ENCODE data around the gene USP2.
A peak's percentile ranks its signal among the peaks of the same experiment; 100 is the strongest.

USP2 gene

DNA sequence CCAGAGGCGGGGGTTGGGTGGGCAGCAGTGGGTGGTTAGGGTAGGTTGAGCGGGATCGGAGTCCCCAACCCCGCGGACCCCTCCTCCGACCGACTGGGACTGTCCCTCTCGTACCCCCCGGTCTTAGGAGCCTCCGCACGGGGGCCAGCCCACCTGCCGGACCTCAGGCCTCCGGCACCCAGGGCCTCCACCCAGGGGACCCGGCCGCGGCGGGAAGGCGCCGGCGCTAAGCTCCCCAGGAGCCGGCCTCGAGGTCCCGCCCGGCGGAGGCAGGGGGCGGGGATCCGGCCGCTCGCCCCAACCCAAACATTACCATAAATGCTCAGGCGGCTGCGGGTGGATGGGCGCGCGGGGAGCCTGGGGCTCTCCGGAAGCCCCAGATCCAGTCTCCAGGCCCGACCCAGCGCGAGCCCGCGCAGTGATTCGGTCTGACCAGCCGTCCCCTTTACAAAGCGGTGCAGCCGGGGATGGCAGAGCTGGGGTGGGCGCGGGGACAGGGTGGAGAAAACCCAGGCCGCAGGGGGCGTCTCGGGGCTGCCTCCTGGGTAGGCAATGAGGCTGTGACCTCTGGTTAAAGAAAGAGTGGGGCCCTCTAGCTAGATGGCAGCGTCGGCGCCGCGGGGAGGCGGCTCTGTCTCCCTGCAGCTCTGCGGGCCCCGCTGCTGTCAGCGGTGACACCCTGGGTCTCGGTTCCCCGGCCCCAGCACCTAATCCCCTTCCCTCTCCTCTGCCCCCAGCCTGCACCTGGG lies 60.5 kb downstream of the USP2 start:
- DNase-seq (ENCODE audit: low spot score): peak; percentile 60

DNA sequence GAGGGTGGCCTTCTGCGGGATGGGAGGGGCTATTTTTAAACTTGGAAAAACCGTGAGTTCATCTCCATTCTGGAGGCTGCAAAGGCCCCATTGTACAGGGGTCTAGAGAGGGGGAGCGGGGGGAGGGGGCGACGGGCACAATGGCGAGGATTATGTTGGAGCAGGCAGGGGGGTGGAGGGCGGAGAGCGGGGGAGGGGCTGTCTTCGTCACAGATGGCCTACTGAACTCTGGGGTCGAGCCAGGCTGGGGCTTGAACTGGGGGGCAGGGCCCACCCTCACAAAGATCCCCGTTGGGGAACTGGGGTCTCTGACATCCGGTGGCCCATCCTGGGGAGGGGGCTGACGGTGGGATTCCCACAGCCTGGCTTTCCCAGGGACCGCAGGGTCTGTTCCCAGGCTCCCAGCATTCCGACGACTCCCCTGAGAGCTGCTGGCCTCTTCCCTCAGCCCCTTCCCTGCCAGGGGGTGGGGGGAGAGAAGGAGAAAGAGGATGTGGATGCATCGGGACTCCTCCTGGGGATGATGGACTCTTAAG lies 61.2 kb downstream of the USP2 start:
- DNase-seq (ENCODE audit: low spot score): no peak

DNA sequence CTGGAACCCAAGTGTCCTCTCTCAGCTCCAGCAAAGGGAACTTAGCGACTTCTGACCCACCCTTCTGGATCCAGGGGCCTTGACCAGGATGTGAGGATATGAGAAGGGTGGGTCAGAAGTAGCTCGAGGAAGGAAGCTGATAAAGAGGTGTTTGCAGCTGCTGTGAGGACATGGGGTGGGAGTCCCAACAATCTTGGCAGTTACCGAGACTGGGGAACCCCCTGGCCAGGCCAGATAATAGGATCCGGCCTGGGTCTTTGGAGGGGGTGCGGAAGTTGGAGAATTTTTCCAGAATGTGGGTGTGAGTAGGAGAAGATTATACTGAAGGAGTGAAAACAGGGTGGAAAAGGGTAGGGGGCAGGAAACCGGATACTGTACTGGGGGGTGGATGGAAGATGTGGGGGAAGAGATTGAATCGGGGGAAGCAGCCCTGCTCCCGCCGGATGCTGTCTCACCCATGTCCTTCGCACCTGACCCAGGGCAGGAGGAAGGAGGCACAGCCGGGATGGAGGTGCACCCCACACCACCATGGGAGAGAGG lies 61.7 kb downstream of the USP2 start:
- no peak for DNase-seq (ENCODE audit: low spot score)

DNA sequence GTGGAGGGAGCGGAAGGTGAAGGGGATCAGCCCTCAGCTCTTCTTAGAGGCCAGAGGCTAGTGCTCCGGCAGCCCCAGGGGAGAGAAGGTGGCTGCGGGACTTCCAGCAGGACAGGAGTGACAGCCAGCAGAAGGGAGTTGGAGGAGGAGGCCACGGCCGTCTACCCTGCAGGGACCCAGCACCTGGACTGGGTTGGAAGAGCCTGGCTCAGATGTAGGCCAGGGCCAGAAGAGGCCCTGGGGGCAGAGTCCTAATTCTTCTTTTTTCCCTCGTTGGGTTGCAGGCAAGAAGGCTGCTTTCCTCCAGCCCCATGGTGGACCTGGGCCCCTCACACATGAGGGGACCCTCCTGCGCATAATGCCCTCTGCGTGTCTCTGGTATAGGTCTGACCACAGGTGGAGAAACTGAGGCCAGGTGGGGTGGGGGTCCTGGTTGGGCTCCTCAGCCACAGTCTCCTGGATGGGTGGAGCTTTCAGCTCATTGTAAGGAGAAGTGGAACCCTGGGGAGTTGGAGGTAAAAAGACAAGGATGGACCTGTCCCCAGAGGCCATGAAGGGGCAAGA lies 62.3 kb downstream of the USP2 start:
- no peak for DNase-seq (ENCODE audit: low spot score)

DNA sequence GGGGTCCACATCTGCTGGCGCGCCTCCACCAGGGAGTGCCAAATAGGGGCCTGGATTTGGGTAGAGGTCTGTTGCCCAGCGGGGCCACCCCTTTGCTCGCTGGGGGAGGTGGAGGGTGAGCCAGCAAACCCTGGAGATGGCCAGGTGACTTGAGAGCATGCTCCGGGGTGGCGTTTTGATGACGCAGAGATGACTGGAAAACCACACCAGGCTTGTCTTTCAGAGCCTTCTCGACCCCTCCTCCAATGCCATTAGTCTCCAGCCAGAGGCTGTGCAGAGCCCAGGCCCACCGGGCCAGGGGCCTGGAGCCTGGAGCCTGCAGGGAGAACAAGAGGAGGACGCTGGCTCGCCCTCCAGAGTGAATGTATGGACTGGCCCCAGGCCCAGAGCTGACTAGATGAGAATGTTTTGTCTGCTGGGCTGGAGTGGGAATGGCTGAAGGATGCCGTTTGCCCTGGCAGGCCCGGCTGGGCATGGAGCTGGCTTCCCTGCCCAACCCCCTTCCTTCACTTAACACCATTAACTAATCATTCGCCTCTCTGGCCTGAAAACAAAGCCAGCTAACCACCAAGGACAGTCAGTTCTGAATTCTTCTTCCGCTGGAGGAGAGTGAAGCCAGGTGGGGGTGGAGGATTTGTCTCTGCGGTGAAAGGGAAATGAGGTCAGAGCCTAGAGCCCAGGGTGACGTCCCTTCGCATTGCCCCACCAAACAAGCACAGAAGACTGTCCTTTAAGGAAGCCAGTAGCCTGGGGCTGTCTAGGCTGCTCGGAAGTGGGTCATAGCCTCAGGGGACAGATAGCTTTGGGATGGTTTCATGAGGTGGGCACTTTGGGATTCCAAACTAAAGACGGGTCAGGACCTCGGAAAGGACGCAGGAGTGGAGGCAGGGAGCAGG lies 63.0 kb downstream of the USP2 start:
- peak; percentile 67 for DNase-seq (ENCODE audit: low spot score)

DNA sequence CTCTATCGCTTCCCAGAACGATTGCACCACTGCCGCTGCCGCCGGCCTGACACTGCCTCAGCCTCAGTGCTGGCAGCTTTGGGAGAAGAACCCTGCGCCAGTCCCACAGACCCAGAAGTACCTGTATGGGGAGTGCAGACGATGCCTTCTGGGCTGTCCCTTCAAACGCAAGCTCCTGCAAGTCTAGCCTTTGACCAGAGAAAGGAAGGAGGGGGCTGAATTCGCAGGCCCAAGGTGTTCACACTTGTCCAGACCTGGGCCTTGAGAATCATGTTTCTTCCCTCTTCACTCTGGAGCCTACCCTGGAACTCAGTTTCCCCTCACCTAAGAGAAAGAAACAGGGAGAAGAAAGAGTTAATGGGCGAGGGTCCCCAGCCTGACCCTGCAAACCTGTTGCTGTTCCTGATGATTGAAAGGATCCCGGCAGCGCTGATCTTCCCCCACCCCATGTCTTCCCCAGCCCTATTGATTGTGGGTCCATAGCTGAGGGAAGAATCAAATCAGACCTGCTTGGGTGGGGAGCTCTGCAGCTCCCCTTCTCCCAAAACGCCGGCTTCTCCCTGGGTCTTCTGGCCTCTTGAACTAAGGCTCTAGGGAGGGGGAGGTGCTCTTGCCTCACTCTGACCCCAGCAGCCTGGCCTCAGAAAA lies 63.8 kb downstream of the USP2 start:
- DNase-seq (ENCODE audit: low spot score): peak; percentile 56

DNA sequence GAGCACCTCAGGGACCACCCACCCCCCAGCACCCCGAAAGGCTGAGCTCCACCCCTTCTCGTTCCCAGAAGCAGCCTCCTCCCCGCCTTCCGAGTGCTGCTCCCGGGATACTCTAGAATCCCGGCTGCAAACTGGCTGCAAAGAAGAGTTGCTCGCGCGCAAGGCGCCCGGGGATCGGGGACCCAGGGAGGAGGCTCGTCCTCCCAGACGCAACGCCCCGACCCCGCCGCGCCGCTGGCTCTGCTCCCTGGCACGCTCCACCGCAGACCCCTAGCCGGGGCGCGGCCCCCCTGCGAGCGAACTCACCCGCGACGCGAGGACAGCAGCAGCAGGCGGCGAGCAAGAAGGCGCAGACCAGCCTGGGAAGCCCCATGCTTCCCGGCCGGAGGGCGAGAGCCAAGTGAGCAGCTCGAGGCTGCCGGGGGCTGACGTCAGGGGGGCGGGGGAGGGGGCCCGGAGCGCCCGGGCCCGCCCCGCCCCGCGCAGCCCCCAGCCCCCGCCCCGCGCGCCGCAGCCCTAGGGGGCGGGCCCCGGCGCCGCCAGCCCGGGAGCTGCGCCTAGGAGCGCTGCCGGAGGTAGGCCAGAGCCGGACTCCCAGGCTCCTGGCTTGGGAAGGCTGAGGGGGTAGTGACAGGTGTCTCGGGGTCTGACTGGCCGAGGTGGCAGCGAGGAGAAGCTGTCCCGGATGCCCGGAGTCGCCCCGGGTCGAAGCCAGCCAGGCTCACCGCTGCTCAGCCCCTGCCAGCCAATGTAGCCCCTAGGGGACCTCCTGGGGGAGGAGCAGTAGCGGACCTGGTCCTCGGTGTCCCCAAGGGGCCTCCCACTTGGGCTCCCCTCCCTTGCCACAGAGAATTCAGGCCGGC lies 64.5 kb downstream of the USP2 start, which contains the start of gene MCAM:
MCAM (minus strand) TSS at position 402 of the 863 bp plus-strand sequence; CDS start at position 373, 29 bp downstream.
- DNase-seq (ENCODE audit: low spot score): no peak

DNA sequence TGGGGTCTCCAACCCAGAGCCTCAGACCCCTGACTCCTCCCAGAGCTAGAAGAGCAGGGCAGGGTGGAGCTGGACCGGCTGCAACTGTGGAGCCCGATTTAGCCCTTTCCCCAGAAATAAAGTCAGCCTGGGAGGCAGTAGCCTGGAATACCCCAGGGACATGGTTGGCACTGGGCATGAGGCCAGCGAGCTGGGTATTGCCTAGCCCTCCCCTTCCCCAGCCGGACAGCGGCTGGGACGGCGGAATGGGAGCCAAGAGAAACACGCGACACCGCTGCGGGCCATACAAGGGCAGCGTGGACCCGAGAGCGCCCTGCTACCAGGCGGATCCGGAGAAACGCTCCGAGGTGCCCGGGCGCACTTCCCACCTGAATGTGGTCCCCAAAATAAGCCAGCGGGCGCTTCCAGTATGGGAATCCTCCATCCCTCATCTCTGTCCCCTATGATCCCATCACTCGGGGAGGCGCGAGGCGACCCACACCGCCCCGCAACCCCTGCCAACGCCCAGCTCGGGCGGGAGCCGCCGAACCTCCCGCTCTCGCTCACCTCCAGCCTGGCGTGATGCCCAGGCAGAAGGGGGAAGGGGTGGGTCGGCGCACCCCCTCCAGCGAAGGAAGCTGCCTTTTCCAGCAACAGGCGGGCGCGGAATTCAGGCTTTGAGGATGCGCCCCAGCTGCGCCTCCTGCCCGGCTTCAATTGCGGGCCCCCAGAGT lies 65.3 kb downstream of the USP2 start:
- peak; percentile 63 for DNase-seq (ENCODE audit: low spot score)

DNA sequence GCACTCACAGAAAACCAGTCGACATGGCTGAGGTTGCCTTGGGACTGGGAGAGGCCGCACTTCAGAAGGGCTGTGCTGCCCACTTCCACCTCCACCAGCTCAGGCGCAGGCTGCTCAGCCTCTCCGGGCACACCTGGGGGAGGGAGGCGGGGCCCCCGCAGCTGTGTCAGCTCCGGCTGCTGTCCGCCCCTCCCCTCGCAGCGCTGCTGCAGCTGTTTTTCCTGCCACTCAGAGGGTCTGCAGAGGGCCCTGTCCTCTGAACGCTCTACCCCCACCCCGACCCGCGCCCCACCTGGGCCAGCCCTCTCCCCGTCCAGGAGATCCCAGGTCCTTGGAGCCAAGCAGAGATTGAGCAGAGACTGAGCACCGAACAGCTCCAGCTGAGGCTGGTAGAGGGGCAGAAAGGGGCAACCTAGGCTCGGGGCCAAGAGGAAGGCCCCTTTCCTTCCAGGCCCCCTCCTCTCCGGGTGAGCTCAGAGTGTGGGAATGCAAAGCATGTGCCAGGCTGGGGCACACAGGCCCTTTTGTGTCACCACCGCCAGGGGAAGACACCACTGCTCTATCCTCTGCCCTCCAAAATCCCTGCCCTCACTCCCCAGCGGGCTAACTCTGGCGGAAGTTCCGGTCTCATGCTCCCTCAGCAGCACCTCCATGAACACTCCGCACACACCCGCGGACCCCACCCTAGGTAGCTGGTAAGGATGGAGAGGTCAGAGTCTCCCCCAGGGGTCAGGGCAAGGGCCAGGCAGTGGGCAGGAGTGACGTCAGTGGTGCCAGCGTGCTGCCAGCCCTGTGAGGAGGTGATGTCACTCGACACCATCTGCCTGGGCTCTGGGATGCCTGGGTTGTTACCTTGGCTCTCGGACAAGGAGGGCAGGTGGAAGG lies 66.1 kb downstream of the USP2 start:
- peak; percentile 79 for DNase-seq (ENCODE audit: low spot score)

DNA sequence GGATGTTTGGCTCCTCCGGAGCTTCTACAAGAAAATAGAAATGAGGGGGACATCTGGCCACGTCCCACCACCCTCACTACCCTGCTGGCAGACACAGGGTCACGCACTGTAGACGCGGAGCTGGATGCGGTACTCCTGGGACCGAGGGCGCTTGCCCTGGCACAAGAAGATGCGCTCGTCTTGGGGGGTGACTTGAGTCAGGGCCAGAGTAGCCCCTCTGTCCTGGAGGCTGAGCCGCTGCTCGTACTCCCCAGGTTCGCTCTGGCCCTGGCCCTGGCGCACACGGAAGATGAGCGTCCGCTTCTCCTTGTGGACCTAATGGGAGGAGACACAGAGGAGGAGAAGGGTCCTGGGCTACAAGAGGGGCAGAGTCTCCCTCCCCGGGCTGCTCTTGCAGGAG lies 66.8 kb downstream of the USP2 start:
- DNase-seq (ENCODE audit: low spot score): no peak

DNA sequence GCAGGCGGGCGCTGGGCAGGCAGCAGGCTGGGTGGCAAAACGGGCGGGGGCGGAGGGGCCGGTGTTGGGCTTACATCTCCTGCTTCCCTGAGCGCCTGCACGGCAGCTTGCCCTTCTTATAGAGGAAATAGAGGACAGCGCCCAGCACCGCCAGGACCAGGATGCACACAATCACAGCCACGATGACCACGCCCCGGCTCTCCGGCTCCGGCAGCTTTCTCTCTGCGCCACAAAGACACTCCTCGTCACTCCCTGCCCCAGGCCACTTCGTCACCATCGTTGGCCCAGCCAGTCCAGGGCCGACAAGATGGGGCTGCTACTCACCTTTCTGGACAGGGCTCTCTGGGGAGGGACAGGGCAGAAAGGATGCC lies 70.8 kb downstream of the USP2 start:
- DNase-seq (ENCODE audit: low spot score): no peak

DNA sequence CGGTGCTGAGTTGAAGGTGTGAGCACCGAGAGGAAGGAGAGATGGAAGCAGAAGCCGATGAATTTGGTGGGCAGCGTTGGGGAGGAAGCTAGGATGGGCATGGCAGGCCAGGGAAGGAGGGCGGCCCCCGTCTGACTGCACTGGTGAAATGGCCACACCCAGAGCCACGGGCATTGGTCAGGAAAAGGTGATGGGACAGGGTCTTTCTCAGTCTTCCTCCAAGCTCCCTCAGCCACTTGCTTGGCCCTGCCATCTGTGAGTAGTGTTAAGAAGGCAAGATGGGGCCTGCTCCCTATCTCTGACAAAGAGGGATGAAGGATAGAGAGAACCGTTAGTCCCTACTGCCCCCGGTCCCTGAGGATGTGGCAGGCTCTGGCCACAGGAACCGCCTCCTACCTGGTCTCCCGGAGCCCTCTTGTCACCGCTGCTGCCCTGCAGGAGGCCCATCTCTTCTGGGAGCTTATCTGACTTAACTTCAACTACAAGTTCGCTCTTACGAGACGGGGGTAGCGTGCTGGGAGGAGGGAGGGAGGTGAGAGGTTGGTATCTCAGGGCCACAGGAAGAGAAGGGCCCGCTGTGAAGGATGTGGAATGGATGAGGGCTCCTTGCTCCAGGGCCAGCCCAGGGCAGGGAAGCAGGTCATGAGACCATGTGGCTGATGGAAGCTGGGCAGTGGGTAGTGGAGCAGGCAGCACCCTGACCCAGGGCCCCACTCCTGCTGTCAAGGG lies 71.4 kb downstream of the USP2 start:
- no peak for DNase-seq (ENCODE audit: low spot score)

DNA sequence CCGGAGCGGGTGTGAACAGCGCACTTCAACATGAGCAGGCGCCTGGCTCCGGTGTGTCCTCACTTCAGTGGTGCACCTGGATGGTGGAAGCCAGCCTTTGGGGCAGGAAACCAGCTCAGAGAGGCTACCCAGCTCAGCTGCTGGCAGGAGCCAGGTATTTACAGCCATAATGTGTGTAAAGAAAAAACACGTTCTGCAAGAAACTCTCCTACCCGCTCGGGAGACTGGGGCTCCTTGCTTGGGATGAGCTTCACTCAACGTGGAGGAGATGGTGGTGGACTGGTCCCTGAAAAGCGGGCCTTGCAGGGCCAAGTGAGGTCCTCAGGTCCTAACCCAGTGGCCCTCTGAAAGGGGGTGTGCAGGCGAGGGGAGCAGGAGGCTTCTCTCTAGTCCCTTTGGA lies 72.1 kb downstream of the USP2 start:
- DNase-seq (ENCODE audit: low spot score): no peak

DNA sequence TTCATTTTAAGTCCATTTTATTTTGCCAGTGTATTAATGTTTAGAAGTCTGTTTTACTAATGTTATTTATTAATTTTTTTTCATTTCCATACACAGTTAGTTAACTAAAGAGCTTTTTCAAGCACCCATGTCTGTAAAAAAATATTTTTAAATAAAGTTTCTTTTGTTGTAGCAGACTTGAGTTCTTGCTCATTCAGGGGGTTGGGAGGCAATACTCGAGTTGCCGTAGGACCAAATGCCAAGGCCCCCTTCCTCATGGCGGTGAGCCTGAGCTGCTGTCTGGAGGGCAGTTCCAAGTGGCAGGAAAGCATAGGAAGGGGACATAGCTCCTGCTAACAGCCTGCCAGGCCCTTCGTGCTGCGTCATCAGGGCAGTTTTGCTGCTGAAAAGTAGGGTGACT lies 73.5 kb downstream of the USP2 start:
- no peak for DNase-seq (ENCODE audit: low spot score)

DNA sequence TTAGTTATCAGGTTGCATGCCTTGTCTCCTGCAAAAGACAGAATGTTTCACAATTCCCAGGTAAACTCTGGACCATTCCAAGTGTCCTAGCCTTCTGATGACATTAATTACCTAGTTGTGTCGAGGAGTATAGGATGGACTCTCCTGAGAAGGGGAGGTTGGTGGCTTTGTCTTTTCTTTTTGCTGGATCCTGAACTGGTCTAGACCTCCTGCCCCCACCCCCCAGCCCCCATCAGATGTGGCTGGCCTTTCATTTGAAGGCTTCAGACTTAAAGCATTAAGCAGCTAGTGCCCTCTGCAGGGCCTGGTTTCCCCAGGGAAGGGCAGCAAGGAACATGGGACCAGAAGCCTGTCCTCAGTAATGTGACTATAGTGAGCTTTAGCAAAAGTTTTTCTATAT lies 74.3 kb downstream of the USP2 start:
- peak; percentile 59 for DNase-seq (ENCODE audit: low spot score)

DNA sequence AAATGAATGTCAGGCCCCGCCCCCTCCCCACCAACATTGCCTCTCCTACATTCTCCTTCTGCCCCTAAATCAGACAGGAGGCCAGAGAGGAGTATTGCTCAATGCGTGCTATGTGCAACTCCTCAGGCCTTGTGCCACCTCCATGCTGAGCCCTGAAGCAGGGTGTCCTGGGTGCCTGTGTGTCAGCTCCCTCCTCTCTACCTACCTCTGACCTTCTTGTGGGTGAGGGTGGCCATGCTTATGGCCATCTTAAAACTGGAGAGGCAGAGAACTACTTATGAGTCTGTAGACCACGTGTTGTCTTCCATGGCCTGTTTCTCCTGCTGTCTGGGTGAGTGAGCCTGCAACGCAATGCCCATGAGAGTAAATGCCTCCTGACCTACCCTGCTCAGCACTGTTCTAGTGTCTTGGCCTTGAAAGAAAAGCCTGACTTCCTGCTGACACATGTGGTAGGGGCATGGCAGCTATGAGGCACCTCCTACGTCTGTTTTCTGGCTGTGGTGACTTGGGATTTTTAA lies 75.1 kb downstream of the USP2 start:
- DNase-seq (ENCODE audit: low spot score): no peak

DNA sequence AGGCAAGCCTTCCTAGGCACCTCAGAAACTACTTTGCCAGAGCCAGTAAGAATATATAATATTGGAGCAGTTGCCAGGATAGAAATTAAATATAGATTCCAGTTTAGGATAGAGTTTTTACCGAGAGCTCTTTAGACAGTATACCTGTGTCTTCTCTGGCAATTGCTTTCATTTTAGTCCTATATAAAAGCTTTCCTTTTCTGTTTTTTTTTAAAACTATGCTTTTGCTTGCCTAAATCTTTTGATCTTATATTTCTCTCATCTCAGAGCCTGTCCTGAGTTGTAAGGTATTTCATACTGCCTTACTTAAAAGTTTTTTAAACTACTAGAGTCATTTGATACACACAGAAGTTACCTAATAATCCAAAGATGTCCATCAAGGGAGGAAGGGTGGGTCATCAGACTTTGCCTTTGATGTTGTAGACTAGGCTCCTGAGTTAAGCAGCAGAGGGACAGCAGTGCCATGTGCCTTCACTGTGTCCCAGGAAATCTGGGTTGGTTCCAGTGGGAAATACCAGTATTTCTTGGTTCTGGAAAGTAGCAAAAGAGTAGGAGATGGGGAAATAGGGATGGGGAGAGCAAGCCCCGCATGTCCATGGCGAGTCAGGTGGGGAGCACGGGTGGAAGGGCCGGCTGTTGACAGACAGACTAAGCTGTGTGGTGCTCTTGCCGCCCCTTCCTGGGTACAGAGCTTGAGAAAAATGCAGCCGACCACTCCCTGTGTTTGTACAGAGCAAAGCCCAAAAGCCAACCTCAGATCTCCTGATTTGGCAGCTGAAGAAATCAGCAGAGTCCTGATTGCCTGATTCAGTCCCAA lies 75.7 kb downstream of the USP2 start:
- no peak for DNase-seq (ENCODE audit: low spot score)
